Stimulated activated CD8-positive, alpha-beta memory T cell treated with anti-CD3 and anti-CD28 coated beads, Interleukin-15, amount 100 ng/mL, for 4 hours (primary cell): Measurements from ENCODE around the gene TTC16.

Experiments used
- DNase-seq, 2 donors: peaks; one replicate each; pipeline ENCODE4 v3.0.0-alpha.2; 2020; ENCODE audit warnings: low read depth in 2 of 2

Gene TTC16

GRCh38 chr9:127698386-127698785, 17.5 kb upstream of the TTC16 start:
- DNase-seq: no peak

GRCh38 chr9:127698985-127699670, 16.8 kb upstream of the TTC16 start:
- DNase-seq: peak; percentile 68 to 76

GRCh38 chr9:127700140-127700539, 15.7 kb upstream of the TTC16 start:
- DNase-seq: no peak

- DNase-seq: no peak
Observed at GRCh38 chr9:127700594-127701255, 15.2 kb upstream of the TTC16 start.

GRCh38 chr9:127703289-127703946, 12.5 kb upstream of the TTC16 start:
- DNase-seq: no peak

GRCh38 chr9:127705577-127706379, 10.1 kb upstream of the TTC16 start:
- DNase-seq: no peak

GRCh38 chr9:127706836-127707241, 9.0 kb upstream of the TTC16 start, which contains the start of gene CFAP157:
CFAP157 (plus strand) TSS chr9:127706988; CDS start chr9:127707032, 44 bp downstream.
- DNase-seq: no peak

GRCh38 chr9:127707766-127708165, 8.1 kb upstream of the TTC16 start:
- DNase-seq: no peak

- DNase-seq: no peak
Observed at GRCh38 chr9:127708952-127709587, 6.8 kb upstream of the TTC16 start.

- DNase-seq: no peak
Observed at GRCh38 chr9:127710204-127710783, 5.6 kb upstream of the TTC16 start.

GRCh38 chr9:127711226-127711701, 4.6 kb upstream of the TTC16 start:
- no peak for DNase-seq

- DNase-seq: no peak
Observed at GRCh38 chr9:127711831-127712274, 4.0 kb upstream of the TTC16 start.

- no peak for DNase-seq
Observed at GRCh38 chr9:127712371-127712770, 3.5 kb upstream of the TTC16 start.

GRCh38 chr9:127712867-127713266, 3.0 kb upstream of the TTC16 start:
- no peak for DNase-seq

GRCh38 chr9:127714020-127714750, 1.7 kb upstream of the TTC16 start:
- DNase-seq: no peak

- no peak for DNase-seq
Observed at GRCh38 chr9:127714951-127715469, 869 bp upstream of the TTC16 start.

GRCh38 chr9:127716412-127716811, 533 bp downstream of the TTC16 start:
- DNase-seq: no peak

GRCh38 chr9:127717766-127718165, 1.9 kb downstream of the TTC16 start:
- no peak for DNase-seq

- DNase-seq: no peak
Observed at GRCh38 chr9:127720031-127720864, 4.4 kb downstream of the TTC16 start.
